A549 treated with dexamethasone at 1 μM for 4 hours (cell line): ENCODE results near the gene HMG20A. TPM values are rescaled to one million over a fixed set of nuclear protein-coding genes. Genes with fewer than 3 reads are reported as not detected.

Experiments used
- total RNA-seq: library from RNA; stranded (reverse); fragments of 200-300 nt; extraction: Qiagen RNA extraction; gene quantifications from 5 replicates; pipeline ENCODE4 v1.2.3, GENCODE V29; 2022

Gene HMG20A
- 22.5 to 28.1 TPM (median 25.9 TPM) in 5 replicates for total RNA-seq

DNA sequence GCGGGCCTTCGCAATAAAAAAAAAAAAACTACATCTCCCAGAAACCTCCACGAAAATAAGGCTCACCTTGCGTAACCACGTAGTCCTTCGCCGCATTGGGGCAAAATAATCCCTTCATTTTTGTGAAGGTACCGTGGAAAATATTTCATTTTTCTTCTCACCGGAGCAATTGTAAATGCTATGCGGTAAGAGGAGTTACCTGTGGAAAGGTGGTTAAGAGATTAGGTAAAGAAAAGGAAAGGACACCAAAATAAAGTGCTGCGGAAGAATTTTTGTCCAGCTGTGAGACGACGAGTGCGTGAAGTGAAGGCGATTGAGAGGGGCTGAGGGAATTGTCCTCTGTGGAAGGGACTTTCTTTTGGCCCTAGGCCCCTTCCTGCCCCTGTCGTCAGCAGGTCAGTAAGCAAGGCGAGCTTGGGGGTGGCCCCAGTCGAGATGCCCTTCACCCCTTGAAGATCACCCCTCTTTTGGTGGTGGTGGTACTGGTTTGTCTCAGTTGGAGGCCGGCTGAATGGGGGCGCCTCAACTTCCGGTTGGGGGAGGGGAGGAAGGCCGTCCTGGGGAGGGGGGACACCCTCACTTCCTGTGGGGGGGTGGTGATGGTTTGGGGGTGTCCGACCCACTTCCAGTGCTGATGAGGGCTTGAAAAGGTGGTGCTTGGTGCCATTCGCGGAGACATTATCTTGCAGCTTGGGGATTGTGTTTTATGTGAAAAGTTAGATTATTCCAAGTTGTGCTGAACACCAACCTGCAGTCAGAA lies at the start of gene HMG20A:
Gene HMG20A, plus strand, starts transcription at position 279 of the 760 bp plus-strand sequence. CDS start 37,520 bp downstream, outside the sequence.

GRCh38 chr15:77419836-77420609 lies 665 bp upstream of the HMG20A start, which contains the start of gene PEAK1:
Gene PEAK1 (minus strand): TSS chr15:77420104. CDS start chr15:77181926, 238,178 bp downstream.

Other genes starting within 250 kb of the HMG20A start
- 5.3 to 10.2 TPM (median 8.9 TPM) in 5 replicates for gene PEAK1, start 784 bp upstream of the HMG20A start, total RNA-seq
- gene LINGO1, start 212.0 kb downstream of the HMG20A start, total RNA-seq, result 6.1 to 13.3 TPM (median 10.2 TPM) in 5 replicates